NOMO-1 treated with DMSO at 0.1 percent for 48 hours (cell line): ENCODE data around the gene FBXO21.

Experiments used
- DNase-seq: peaks from one replicate; lab custom pipeline; 2025; ENCODE audit not compliant: unreplicated experiment; lab: John Stamatoyannopoulos, UW

Gene FBXO21

GRCh38 chr12:117167769-117168168, 22.5 kb downstream of the FBXO21 start:
- no peak for DNase-seq

GRCh38 chr12:117166107-117166506, 24.2 kb downstream of the FBXO21 start:
- DNase-seq = no peak

DNA sequence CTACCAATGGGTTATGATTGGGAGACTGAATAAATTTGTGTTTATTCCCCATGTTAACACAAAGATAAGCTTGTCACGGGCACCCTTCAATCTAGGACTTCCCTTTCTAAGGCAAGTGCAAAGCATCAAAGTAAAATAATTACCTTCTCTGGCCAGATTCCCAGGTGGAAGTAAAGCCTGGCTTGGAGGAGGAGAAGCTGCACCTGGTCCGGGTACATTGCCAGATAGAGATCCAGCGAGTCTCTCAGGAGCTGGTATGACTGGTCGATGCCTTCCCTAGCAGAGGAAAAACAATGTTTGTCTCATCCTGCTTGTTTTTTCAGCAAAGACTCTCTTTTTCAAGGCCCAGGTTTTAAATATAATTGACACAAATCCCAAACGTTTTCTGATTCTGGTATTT, 24.9 kb downstream of the FBXO21 start:
- DNase-seq = no peak

GRCh38 chr12:117162633-117163032, 27.6 kb downstream of the FBXO21 start:
- DNase-seq = no peak

DNA sequence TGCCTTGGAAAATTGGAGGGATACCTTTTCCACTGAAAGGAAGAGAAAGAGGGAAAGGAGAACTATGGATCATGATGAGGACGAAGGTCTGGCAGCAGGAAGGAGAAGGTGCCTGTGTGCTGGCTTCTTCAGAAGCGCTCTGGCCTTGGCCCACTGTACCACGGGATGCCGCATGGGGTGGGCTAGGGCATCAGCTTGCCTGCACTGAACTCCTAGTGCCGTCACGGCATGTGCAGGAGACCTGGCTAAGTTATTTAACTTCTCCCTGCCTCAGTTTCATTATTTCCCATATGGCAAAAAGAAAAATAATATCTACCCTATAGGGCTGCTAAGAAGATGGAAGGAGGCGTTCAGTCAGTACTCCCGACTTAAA, 28.1 kb downstream of the FBXO21 start:
- DNase-seq = no peak

DNA sequence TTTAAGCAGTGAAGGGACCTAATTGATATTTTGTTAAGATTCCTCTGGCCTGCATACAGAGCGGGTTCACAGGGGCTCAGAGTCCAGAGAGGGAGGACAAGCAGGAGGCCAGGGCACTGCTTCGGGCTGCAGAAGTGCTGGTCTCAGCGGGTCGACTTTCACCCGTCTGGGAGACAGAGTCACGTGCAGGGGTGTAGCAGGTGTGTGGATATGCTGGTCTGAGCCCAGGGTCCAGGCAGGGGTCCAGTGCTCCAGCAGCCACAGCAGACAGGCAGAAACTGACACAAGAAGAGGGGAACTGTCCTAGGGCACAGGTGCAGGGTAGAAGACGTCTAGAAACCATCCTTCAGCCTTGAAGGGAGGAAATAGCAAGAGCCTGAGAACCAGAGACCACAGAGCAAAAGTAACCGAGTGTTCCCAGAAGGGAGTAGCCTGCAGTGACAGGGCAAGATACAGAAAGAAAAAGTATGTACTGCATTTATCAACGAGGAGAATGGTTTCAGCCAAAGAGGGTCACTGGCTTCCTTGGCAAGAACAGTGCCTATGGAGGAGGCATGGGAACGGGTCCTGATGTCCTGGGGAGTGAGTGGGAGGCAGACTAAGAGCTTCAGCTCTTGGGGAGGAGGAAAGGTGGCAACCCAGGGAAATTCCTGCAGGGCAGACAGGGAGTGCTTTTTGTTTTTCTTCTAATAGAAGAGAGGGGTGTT, 28.7 kb downstream of the FBXO21 start:
- DNase-seq = no peak

- DNase-seq = no peak
These were observed 30.6 kb downstream of the FBXO21 start for GRCh38 chr12:117159674-117160073.

- DNase-seq = no peak
These were observed 31.2 kb downstream of the FBXO21 start for GRCh38 chr12:117158911-117159553.

- DNase-seq = no peak
These were observed 32.2 kb downstream of the FBXO21 start for GRCh38 chr12:117158096-117158495.

- peak; percentile 9 for DNase-seq
These were observed 34.8 kb downstream of the FBXO21 start for GRCh38 chr12:117155278-117156060.

DNA sequence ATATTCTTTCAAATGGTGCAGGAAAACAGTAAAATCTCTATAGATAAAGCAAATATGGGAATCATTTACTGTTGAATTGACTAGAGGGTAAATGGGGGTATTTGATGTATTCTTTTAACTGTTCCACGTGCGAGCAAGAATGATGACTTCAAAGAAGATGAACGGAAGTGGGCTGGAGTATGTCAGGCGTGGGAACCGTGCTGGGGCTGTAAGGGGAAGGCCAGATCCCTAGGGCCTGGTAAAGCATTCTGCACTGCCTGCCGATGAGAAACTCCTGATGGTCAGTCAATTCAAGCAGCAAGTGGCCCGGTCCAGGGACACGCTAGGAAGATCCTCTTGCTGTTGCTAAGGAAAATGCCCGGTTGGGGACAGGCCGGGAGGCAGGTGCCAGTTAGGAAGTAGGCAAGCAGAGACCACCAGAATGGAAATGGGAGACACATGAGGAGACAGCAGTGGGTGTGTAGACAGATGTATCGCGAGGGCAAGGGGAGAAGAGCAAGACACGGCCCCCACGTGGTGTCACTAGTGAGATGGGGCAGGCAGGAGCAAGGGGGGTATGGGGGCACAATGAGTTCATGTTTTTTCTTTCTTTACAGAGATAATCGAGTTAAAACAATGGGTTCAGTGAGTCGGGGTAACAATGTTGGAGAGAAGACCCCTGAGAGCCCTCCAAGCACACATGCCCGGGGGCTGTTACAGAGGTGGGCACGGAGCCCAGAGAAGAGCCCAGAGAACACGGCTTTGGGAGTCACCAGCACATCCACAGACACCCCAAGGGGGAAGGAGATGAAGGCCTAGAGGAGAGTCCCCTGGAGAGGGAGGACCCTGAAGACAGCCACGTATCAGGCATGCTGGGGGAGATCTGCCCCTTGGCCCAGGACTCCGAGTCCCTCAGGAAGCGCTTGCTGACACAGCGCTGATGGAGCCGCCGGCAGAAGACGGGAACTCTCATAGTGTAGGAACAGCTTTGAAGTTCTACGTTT, 37.2 kb downstream of the FBXO21 start:
- DNase-seq = no peak

DNA sequence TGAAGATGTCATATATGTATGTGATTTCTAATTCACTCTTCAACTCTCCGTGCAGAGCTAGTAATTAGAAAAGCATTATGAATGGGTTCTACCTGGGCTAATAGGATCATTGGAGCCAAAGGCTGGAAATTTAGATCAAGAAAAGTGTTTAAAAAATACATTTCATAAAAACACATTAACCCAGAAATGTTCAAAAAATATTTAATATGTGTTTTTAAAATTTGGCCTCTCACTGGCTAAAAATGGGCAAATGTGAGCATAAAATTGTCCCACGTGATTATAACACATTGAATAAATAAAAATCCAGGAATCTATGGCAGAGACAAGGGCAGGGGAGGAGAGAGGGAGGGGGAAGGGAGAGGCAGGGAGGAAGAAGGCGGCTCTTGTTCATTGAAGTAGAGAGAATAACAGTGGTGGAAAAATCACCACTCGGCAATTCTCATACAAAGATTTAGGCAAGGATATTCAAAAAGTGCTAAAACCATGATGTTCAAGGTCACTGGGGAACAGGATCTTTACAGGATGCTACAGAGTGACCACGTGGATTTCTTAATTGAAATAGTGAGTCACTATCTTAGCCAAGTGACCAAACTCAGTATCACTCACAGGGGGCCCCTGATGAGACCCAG, 38.8 kb downstream of the FBXO21 start:
- no peak for DNase-seq

DNA sequence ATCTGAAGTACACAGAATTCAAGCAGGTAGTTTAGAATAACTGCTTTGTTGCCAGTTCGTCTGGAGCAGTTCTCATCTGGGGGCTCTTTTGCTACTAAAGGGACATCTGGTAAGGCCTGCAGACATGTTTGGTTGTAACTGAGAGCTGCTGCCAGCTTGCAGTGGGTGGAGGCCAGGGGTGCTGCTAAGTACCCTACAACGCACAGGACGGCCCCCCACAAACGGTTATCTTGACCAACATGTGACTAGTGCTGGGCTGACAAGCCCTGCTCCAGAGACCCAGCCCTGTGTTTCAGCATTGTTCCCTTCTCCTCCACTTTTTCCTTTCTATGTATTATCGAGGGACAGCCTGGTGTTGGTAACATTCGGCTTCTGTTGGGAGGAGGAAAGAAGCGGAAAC, 40.8 kb downstream of the FBXO21 start:
- DNase-seq = no peak

- no peak for DNase-seq
These were observed 41.6 kb downstream of the FBXO21 start for GRCh38 chr12:117148642-117149041.

- DNase-seq = no peak
These were observed 42.6 kb downstream of the FBXO21 start for GRCh38 chr12:117147639-117148038.

GRCh38 chr12:117145597-117146154, 44.6 kb downstream of the FBXO21 start:
- no peak for DNase-seq

DNA sequence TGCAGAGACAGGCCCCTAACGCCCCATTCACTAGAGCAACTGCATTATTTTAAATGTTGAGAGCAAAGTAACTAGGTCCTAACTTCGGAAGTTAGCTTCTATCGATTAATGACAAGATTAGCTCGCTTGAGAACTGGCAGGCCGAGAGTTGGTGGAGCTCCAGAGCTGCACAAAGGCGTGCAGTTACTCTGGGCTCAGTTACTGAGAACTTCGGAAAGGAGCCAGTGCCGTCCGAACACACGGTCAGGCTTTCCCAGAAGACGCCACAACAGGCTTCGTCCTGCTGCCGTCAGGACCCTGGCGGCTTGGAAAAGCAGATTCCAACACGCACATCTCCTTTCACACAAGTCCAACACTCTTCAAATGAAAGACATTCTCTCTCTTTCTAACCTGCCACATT, 45.7 kb downstream of the FBXO21 start:
- no peak for DNase-seq

- DNase-seq = no peak
These were observed 47.2 kb downstream of the FBXO21 start for GRCh38 chr12:117143008-117143532.

DNA sequence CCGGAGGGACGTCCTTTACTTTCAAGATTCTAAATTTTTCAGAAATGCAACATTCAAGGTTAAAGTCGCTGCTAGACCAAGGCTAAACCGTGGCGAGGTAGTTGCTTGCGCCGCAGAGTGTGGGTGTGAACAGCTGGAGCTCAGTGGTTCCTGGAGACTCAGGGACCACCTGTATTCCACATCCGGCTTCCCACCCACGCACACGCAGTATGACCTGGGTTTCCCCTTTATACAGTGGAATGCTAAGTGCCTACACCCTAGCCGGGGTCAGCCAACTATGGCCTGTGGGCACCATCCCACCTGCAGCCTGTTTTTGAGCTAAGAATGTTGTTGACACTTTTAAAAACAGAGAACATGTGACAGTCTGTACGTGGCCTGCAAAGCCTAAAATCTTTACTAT, 48.2 kb downstream of the FBXO21 start:
- DNase-seq = no peak
